ENCODE data around the gene TEK.

TEK gene

DNA sequence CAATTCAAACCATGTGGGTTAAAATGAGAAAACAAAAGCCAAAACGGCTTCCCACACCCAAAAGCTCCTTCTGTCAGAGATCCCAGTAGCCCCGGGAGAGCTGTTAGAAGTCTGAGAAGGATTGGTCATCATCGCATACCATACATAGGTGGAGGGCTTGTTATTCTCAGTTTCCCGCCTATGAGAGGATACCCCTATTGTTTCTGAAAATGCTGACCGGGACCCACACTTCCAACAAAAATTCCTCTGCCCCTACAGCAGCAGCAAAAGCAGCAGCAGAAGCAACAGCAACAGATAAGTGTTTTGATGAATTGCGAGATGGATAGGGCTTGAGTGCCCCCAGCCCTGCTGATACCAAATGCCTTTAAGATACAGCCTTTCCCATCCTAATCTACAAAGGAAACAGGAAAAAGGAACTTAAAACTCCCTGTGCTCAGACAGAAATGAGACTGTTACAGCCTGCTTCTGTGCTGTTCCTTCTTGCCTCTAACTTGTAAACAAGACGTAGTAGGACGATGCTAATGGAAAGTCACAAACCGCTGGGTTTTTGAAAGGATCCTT lies at the start of gene TEK:
TEK (plus strand) TSS at position 245 of the 561 bp plus-strand sequence. CDS start 366 bp downstream, outside the sequence.
- Histone ChIP-seq H3K27ac (peak within 1 kb of the TSS; percentile 33), H3K9ac (no peak within 1 kb of the TSS), H3K79me2 (no peaks in the 10 kb centered on the region), H3K4me1 (no peaks in the 10 kb centered on the region), H3K4me2 (ENCODE audit: low read length) (no peak within 1 kb of the TSS), H3K27me3 (ENCODE audit: control insufficient read depth, insufficient read depth, low read length) (no peaks in the 10 kb centered on the region), H3K9me3 (ENCODE audit: control insufficient read depth, low read length) (no peaks in the 10 kb centered on the region), H3K4me3 (ENCODE audit: low read depth, low read length) (peak within 1 kb of the TSS; percentile 25), H2AFZ (no peak within 1 kb of the TSS), H3K36me3 (ENCODE audit: control insufficient read depth, insufficient read depth, low read length) (no peaks in the 10 kb centered on the region)
- TF ChIP-seq, protein P1, sequence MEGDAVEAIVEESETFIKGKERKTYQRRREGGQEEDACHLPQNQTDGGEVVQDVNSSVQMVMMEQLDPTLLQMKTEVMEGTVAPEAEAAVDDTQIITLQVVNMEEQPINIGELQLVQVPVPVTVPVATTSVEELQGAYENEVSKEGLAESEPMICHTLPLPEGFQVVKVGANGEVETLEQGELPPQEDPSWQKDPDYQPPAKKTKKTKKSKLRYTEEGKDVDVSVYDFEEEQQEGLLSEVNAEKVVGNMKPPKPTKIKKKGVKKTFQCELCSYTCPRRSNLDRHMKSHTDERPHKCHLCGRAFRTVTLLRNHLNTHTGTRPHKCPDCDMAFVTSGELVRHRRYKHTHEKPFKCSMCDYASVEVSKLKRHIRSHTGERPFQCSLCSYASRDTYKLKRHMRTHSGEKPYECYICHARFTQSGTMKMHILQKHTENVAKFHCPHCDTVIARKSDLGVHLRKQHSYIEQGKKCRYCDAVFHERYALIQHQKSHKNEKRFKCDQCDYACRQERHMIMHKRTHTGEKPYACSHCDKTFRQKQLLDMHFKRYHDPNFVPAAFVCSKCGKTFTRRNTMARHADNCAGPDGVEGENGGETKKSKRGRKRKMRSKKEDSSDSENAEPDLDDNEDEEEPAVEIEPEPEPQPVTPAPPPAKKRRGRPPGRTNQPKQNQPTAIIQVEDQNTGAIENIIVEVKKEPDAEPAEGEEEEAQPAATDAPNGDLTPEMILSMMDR (IDR thresholded peaks at IDR 0.05): no peak

DNA sequence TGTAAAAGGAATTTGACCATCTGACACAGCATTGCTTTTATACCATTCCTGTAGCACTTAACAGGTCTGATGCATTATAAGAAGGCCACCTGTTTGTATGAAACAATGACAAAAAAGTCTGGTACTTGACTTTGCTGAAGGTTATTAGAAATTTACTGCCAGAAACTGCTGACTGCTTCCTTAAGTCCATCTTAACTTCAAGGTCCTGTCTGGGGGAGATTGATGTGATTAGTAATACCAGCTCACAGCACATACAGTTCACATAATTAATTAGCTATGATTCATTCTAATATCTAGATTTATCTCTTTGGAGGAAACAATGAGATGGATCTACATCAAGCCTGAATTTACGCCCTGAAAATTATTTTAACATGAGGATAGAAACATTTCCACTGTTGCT lies 49.6 kb upstream of the TEK start:
- no peaks in the 10 kb centered on the region for H3K9me3 ChIP-seq (ENCODE audit: control insufficient read depth, low read length)
- H3K4me2 ChIP-seq (ENCODE audit: low read length): no peak overlapping the region
- H2AFZ ChIP-seq: no peak overlapping the region

DNA sequence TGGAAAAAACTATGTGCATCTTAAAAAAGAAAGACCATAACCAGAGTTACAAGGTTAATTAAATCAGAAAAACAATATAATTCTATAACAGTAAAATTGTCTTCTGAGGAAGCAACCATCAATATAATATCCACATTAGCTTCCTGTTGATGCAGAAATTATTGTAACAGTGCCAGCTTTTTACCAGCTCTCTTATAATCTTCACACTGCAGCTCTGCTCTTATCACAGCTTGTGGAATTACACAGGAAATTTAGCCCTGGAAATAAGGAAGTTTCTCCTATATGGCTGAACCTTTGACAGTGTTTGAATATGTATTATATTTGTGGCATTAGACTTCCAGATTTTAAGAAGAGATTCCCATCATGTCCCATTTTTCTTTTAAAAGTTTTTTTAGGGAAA lies 49.1 kb upstream of the TEK start:
- no peak overlapping the region for H3K9ac ChIP-seq
- H3K4me1 ChIP-seq: no peaks in the 10 kb centered on the region
- TF ChIP-seq, protein P1 (IDR thresholded peaks at IDR 0.05): no peak
- H3K9me3 ChIP-seq (ENCODE audit: control insufficient read depth, low read length): no peaks in the 10 kb centered on the region
- no peak overlapping the region for H2AFZ ChIP-seq
- no peak overlapping the region for H3K4me2 ChIP-seq (ENCODE audit: low read length)
- no peaks in the 10 kb centered on the region for H3K79me2 ChIP-seq
- H3K27me3 ChIP-seq (ENCODE audit: control insufficient read depth, insufficient read depth, low read length): no peaks in the 10 kb centered on the region
- H3K36me3 ChIP-seq (ENCODE audit: control insufficient read depth, insufficient read depth, low read length): no peaks in the 10 kb centered on the region
- H3K27ac ChIP-seq: no peak overlapping the region
- H3K4me3 ChIP-seq (ENCODE audit: low read depth, low read length): no peak overlapping the region

More for the DNA sequence above, 49.6 kb upstream of the TEK start:
- Histone ChIP-seq H3K4me1 (no peaks in the 10 kb centered on the region), H3K36me3 (ENCODE audit: control insufficient read depth, insufficient read depth, low read length) (no peaks in the 10 kb centered on the region), H3K9ac (no peak overlapping the region), H3K27me3 (ENCODE audit: control insufficient read depth, insufficient read depth, low read length) (no peaks in the 10 kb centered on the region), H3K4me3 (ENCODE audit: low read depth, low read length) (no peak overlapping the region), H3K27ac (no peak overlapping the region), H3K79me2 (no peaks in the 10 kb centered on the region)
- TF ChIP-seq, protein P1 (IDR thresholded peaks at IDR 0.05): no peak

DNA sequence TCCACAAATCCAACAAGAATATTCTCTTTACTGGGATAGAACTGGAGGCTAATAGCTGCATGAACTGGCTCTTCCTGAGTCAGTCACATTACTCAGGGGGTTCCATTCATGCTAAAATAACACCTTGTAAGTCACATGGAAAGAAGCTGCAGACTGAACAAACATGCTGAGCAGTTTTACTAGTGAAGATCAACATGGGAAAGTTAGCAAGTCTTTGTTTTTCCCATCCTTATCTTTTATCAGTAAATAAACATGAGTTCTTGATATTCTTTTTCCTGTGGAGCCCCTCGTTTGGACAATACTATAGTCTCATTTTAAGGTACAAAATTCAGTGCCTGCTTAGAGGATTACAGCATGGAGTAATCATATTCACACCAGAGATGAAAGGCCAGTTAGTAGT lies 43.7 kb upstream of the TEK start:
- H3K36me3 ChIP-seq (ENCODE audit: control insufficient read depth, insufficient read depth, low read length): no peaks in the 10 kb centered on the region
- no peak overlapping the region for H3K27ac ChIP-seq
- no peak overlapping the region for H3K9ac ChIP-seq
- no peaks in the 10 kb centered on the region for H3K79me2 ChIP-seq
- H3K9me3 ChIP-seq (ENCODE audit: control insufficient read depth, low read length): no peaks in the 10 kb centered on the region
- H3K4me3 ChIP-seq (ENCODE audit: low read depth, low read length): no peak overlapping the region
- no peaks in the 10 kb centered on the region for H3K27me3 ChIP-seq (ENCODE audit: control insufficient read depth, insufficient read depth, low read length)
- H2AFZ ChIP-seq: no peak overlapping the region
- TF ChIP-seq, protein P1 (IDR thresholded peaks at IDR 0.05): no peak
- H3K4me2 ChIP-seq (ENCODE audit: low read length): no peak overlapping the region
- H3K4me1 ChIP-seq: no peaks in the 10 kb centered on the region
